H1 (cell line): ENCODE measurements around the gene BTBD9.

ENCODE experiments used
- EZH2 ChIP-seq: fragments of 200-600 bp; sonication (generic); IDR thresholded peaks from 2 replicates; pipeline ENCODE4 v1.7.1; 2012; ENCODE audit warnings: low read depth, mild to moderate bottlenecking, moderate library complexity, low read length, inconsistent platforms; ENCODE audit not compliant: severe bottlenecking
- GABPA ChIP-seq: IDR thresholded peaks from 2 replicates; pipeline ENCODE4 v1.6.1; 2011; ENCODE audit warnings: mild to moderate bottlenecking, low read length, moderate library complexity, borderline replicate concordance; ENCODE audit not compliant: insufficient read depth
- JUND ChIP-seq: IDR thresholded peaks from 2 replicates; pipeline ENCODE4 v1.6.1; 2011; ENCODE audit warnings: mild to moderate bottlenecking, improper control_type of control experiment, low read length
- SRF ChIP-seq: IDR thresholded peaks from 2 replicates; pipeline ENCODE4 v1.6.1; 2011; ENCODE audit warnings: mild to moderate bottlenecking, low read depth, low read length, moderate library complexity
- TF ChIP-seq, protein P1 (sequence below), 3 experiments: IDR thresholded peaks; 1 replicate in 2 of 3; 2 replicates in 1 of 3; pipeline versions ENCODE4 v1.5.1 to v1.6.1; 2011; ENCODE audit warnings: low read length in 3 of 3, mild to moderate bottlenecking in 3 of 3, inconsistent platforms in 2 of 3, low read depth in 1 of 3, moderate library complexity in 1 of 3; ENCODE audit not compliant: insufficient read depth in 1 of 3; ENCODE audit errors: control extremely low read depth in 1 of 3
- TF ChIP-seq, protein P2 (sequence below): IDR thresholded peaks from 2 replicates; pipeline ENCODE4 v1.6.1; 2012; ENCODE audit warnings: inconsistent platforms

DNA sequence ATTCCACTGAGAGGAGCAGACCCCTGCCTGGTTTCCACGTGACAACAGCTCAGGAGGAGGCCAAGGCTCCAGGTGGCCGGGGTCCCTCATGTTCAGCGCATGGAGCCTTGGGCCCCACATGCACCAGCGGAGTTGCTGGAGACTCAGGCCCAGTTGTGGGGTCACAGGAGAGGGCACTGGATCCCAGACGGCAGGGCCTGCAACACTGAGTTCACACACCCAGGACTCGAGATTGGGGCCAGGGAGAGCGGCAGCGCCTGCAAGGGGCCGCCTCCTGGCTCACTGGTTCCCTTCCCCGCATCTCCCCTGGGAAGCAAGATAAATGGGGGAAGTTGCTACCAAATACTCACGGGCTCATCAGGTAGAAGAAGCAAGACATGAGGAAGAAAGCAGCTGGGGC is 472.1 kb downstream of the BTBD9 start:
- TF ChIP-seq SRF (no peak), JUND (no peak), EZH2 (no peak), GABPA (no peak)
- TF ChIP-seq, protein P1, sequence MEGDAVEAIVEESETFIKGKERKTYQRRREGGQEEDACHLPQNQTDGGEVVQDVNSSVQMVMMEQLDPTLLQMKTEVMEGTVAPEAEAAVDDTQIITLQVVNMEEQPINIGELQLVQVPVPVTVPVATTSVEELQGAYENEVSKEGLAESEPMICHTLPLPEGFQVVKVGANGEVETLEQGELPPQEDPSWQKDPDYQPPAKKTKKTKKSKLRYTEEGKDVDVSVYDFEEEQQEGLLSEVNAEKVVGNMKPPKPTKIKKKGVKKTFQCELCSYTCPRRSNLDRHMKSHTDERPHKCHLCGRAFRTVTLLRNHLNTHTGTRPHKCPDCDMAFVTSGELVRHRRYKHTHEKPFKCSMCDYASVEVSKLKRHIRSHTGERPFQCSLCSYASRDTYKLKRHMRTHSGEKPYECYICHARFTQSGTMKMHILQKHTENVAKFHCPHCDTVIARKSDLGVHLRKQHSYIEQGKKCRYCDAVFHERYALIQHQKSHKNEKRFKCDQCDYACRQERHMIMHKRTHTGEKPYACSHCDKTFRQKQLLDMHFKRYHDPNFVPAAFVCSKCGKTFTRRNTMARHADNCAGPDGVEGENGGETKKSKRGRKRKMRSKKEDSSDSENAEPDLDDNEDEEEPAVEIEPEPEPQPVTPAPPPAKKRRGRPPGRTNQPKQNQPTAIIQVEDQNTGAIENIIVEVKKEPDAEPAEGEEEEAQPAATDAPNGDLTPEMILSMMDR (IDR thresholded peaks at IDR 0.05; ENCODE audit: control extremely low read depth in 1 of 3, insufficient read depth in 1 of 3, low read depth in 1 of 3, low read length in 3 of 3): no peak
- TF ChIP-seq, protein P2, sequence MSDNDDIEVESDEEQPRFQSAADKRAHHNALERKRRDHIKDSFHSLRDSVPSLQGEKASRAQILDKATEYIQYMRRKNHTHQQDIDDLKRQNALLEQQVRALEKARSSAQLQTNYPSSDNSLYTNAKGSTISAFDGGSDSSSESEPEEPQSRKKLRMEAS: no peak
